ENCODE results near the gene OR56B1. TPM values are rescaled to one million over a fixed set of nuclear protein-coding genes. Genes with fewer than 3 reads are reported as not detected.

Gene OR56B1
- polyA plus RNA-seq, 1 donor from 2014 or later: not detected

DNA sequence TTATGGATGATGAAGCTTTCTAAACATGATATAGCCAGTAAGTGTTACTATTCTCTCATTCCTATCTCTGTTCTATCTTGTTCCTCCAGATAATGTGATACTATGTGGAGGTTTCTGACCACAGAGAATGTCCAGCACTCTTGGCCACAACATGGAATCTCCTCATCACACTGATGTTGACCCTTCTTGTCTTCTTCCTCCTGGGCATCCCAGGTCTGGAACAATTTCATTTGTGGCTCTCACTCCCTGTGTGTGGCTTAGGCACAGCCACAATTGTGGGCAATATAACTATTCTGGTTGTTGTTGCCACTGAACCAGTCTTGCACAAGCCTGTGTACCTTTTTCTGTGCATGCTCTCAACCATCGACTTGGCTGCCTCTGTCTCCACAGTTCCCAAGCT lies 9.9 kb upstream of the OR56B1 start:
- no peaks in the 10 kb centered on the region for H3K36me3 ChIP-seq (ENCODE audit: insufficient read depth, low read length)
- H3K27ac ChIP-seq (ENCODE audit: low read length): no peak overlapping the region
- no peaks in the 10 kb centered on the region for H3K79me2 ChIP-seq (replicated peaks; ENCODE audit: insufficient read depth, low read length)
- H3K4me2 ChIP-seq (ENCODE audit: low read length): no peak overlapping the region
- no peak overlapping the region for H3K9ac ChIP-seq (ENCODE audit: low read length)
- H3F3A ChIP-seq (ENCODE audit: insufficient read depth, low read length, poor library complexity, severe bottlenecking): no peaks in the 10 kb centered on the region
- TF ChIP-seq MXI1 (conservative IDR thresholded peaks at IDR 0.05; ENCODE audit: poor library complexity, severe bottlenecking) (no peak), TAF1 (IDR thresholded peaks at IDR 0.05; ENCODE audit: low read depth) (no peak), EP300 (conservative IDR thresholded peaks at IDR 0.05; ENCODE audit: poor library complexity, severe bottlenecking) (no peak), POLR2AphosphoS5 (IDR thresholded peaks at IDR 0.05) (no peak), SMC3 (conservative IDR thresholded peaks at IDR 0.05; ENCODE audit: poor library complexity) (no peak), RAD21 (conservative IDR thresholded peaks at IDR 0.05) (no peak), EZH2 (IDR thresholded peaks at IDR 0.05; ENCODE audit: borderline replicate concordance, insufficient read depth, low read length, poor library complexity, severe bottlenecking) (no peak)
- TF ChIP-seq, protein P1, sequence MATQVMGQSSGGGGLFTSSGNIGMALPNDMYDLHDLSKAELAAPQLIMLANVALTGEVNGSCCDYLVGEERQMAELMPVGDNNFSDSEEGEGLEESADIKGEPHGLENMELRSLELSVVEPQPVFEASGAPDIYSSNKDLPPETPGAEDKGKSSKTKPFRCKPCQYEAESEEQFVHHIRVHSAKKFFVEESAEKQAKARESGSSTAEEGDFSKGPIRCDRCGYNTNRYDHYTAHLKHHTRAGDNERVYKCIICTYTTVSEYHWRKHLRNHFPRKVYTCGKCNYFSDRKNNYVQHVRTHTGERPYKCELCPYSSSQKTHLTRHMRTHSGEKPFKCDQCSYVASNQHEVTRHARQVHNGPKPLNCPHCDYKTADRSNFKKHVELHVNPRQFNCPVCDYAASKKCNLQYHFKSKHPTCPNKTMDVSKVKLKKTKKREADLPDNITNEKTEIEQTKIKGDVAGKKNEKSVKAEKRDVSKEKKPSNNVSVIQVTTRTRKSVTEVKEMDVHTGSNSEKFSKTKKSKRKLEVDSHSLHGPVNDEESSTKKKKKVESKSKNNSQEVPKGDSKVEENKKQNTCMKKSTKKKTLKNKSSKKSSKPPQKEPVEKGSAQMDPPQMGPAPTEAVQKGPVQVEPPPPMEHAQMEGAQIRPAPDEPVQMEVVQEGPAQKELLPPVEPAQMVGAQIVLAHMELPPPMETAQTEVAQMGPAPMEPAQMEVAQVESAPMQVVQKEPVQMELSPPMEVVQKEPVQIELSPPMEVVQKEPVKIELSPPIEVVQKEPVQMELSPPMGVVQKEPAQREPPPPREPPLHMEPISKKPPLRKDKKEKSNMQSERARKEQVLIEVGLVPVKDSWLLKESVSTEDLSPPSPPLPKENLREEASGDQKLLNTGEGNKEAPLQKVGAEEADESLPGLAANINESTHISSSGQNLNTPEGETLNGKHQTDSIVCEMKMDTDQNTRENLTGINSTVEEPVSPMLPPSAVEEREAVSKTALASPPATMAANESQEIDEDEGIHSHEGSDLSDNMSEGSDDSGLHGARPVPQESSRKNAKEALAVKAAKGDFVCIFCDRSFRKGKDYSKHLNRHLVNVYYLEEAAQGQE (IDR thresholded peaks at IDR 0.05; ENCODE audit: borderline replicate concordance): no peak
- no peaks in the 10 kb centered on the region for H4K20me1 ChIP-seq (ENCODE audit: insufficient read depth)
- no peaks in the 10 kb centered on the region for H3K9me3 ChIP-seq (ENCODE audit: low read length)
- H3K4me3 ChIP-seq (ENCODE audit: low read length): no peak overlapping the region
- H2AFZ ChIP-seq (ENCODE audit: low read depth, low read length): no peak overlapping the region
- no peaks in the 10 kb centered on the region for H3K9me2 ChIP-seq (ENCODE audit: insufficient read depth, low read length)
- H3K27me3 ChIP-seq (ENCODE audit: insufficient read depth, low read depth, low read length): no peaks in the 10 kb centered on the region

DNA sequence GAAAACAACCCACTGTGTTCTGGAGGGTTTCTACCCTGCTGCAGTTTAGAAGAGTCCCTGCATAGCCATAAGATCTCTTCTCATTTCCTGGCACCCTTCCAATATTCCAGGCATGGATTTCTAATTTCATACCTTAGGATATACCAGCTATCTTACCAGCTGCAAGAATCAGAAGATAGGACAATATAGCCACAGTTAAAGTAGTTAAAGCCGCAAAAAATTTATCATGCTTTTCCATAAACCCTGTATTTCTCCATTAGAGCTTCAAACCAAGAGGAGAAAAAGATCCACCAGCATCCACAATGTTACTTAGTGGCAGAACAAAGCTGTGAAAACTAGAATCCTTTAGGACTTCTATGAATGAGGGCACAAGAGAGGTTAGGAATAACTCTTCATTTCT lies 8.6 kb upstream of the OR56B1 start:
- no peak overlapping the region for H3K4me2 ChIP-seq (ENCODE audit: low read length)

More for the DNA sequence above, 8.6 kb upstream of the OR56B1 start:
- TF ChIP-seq, protein P2, sequence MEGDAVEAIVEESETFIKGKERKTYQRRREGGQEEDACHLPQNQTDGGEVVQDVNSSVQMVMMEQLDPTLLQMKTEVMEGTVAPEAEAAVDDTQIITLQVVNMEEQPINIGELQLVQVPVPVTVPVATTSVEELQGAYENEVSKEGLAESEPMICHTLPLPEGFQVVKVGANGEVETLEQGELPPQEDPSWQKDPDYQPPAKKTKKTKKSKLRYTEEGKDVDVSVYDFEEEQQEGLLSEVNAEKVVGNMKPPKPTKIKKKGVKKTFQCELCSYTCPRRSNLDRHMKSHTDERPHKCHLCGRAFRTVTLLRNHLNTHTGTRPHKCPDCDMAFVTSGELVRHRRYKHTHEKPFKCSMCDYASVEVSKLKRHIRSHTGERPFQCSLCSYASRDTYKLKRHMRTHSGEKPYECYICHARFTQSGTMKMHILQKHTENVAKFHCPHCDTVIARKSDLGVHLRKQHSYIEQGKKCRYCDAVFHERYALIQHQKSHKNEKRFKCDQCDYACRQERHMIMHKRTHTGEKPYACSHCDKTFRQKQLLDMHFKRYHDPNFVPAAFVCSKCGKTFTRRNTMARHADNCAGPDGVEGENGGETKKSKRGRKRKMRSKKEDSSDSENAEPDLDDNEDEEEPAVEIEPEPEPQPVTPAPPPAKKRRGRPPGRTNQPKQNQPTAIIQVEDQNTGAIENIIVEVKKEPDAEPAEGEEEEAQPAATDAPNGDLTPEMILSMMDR (IDR thresholded peaks at IDR 0.05; ENCODE audit: poor library complexity, severe bottlenecking): no peak
- TF ChIP-seq SMC3 (conservative IDR thresholded peaks at IDR 0.05; ENCODE audit: poor library complexity): no peak
- no peak for TF ChIP-seq EP300 (conservative IDR thresholded peaks at IDR 0.05; ENCODE audit: poor library complexity, severe bottlenecking)
- TF ChIP-seq, protein P1 (IDR thresholded peaks at IDR 0.05; ENCODE audit: borderline replicate concordance): no peak
- no peak for TF ChIP-seq RAD21 (conservative IDR thresholded peaks at IDR 0.05)
- no peak for TF ChIP-seq TAF1 (IDR thresholded peaks at IDR 0.05; ENCODE audit: low read depth)
- no peak for TF ChIP-seq POLR2AphosphoS5 (IDR thresholded peaks at IDR 0.05)
- no peak for TF ChIP-seq MXI1 (conservative IDR thresholded peaks at IDR 0.05; ENCODE audit: poor library complexity, severe bottlenecking)
- H3K9ac ChIP-seq (ENCODE audit: low read length): no peak overlapping the region
- H2AFZ ChIP-seq (ENCODE audit: low read depth, low read length): no peak overlapping the region
- H3K4me3 ChIP-seq (ENCODE audit: low read length): no peak overlapping the region
- no peaks in the 10 kb centered on the region for H3K36me3 ChIP-seq (ENCODE audit: insufficient read depth, low read length)
- H3K79me2 ChIP-seq (replicated peaks; ENCODE audit: insufficient read depth, low read length): no peaks in the 10 kb centered on the region
- no peaks in the 10 kb centered on the region for H3K9me3 ChIP-seq (ENCODE audit: low read length)
- no peaks in the 10 kb centered on the region for H3K9me2 ChIP-seq (ENCODE audit: insufficient read depth, low read length)
- H4K20me1 ChIP-seq (ENCODE audit: insufficient read depth): no peaks in the 10 kb centered on the region
- H3K27me3 ChIP-seq (ENCODE audit: insufficient read depth, low read depth, low read length): no peaks in the 10 kb centered on the region
- no peaks in the 10 kb centered on the region for H3F3A ChIP-seq (ENCODE audit: insufficient read depth, low read length, poor library complexity, severe bottlenecking)
- no peak overlapping the region for H3K27ac ChIP-seq (ENCODE audit: low read length)
